Muscle of arm (tissue), 12 donors: ENCODE results near the gene TFDP1. TPM values are rescaled to one million over a fixed set of nuclear protein-coding genes. Genes with fewer than 3 reads are reported as not detected.
A peak's percentile ranks its signal among the peaks of the same experiment; 100 is the strongest.
"Not testable (repeated sequence)": the region's sequence is repeated elsewhere in the genome, so short reads cannot be mapped to it uniquely, and the experiment has no call there.

Experiments used
- DNase-seq: peaks from one replicate; pipeline ENCODE4 v3.0.0-alpha.2; 2013
- polyA plus RNA-seq, 12 donors: library from polyadenylated mRNA; unstranded; fragments of 120-200 nt; gene quantifications; one replicate each; pipeline ENCODE4 v1.2.1, GENCODE V29; 2013; ENCODE audit not compliant: insufficient read length in 12 of 12

TFDP1 gene
- polyA plus RNA-seq, 12 donors: 46.7 to 69.4 (median 59.0) TPM; not detected in 1

GRCh38 chr13:113548171-113548641, 36.3 kb upstream of the TFDP1 start:
- DNase-seq: no peak

- DNase-seq: no peak
These were observed 35.6 kb upstream of the TFDP1 start for GRCh38 chr13:113548778-113549621.

- DNase-seq: no peak
These were observed 34.1 kb upstream of the TFDP1 start for GRCh38 chr13:113550453-113550852.

- DNase-seq: no peak
These were observed 33.2 kb upstream of the TFDP1 start for GRCh38 chr13:113551081-113552000.

- no peak for DNase-seq
These were observed 32.5 kb upstream of the TFDP1 start for GRCh38 chr13:113552079-113552478.

- DNase-seq: no peak
These were observed 31.6 kb upstream of the TFDP1 start for GRCh38 chr13:113552786-113553434.

GRCh38 chr13:113553511-113554332, 30.8 kb upstream of the TFDP1 start:
- no peak for DNase-seq

- DNase-seq: no peak
These were observed 30.2 kb upstream of the TFDP1 start for GRCh38 chr13:113554333-113554700.

- DNase-seq: no peak
These were observed 29.4 kb upstream of the TFDP1 start for GRCh38 chr13:113555141-113555540.

- no peak for DNase-seq
These were observed 27.5 kb upstream of the TFDP1 start for GRCh38 chr13:113557013-113557412.

GRCh38 chr13:113558461-113558860, 26.1 kb upstream of the TFDP1 start:
- no peak for DNase-seq

- DNase-seq: no peak
These were observed 25.5 kb upstream of the TFDP1 start for GRCh38 chr13:113559061-113559460.

GRCh38 chr13:113559901-113560644, 24.5 kb upstream of the TFDP1 start:
- no peak for DNase-seq

- no peak for DNase-seq
These were observed 23.7 kb upstream of the TFDP1 start for GRCh38 chr13:113560645-113561416.

- DNase-seq: no peak
These were observed 23.0 kb upstream of the TFDP1 start for GRCh38 chr13:113561417-113562084.

- DNase-seq: peak; percentile 74
These were observed 22.3 kb upstream of the TFDP1 start for GRCh38 chr13:113562085-113562749.

GRCh38 chr13:113562844-113563243, 21.7 kb upstream of the TFDP1 start:
- no peak for DNase-seq

- not testable (repeated sequence) for DNase-seq
These were observed 21.0 kb upstream of the TFDP1 start for GRCh38 chr13:113563511-113563910.
